Thymus (tissue), 11 donors: Measurements from ENCODE around the gene KIF11. TPM values are rescaled to one million over a fixed set of nuclear protein-coding genes. Genes with fewer than 3 reads are reported as not detected.

Experiments used
- DNase-seq, 9 donors: peaks; one replicate each; pipeline ENCODE4 v3.0.0-alpha.2; 2013; ENCODE audit warnings: low spot score in 9 of 9, low read depth in 6 of 9, missing footprints in 1 of 9
- H3K27ac ChIP-seq, 2 donors: one replicate each; pipeline ENCODE4 v1.5.1; 2013; ENCODE audit warnings: control low read depth in 1 of 2, low read depth in 1 of 2, low read length in 1 of 2, mild to moderate bottlenecking in 1 of 2, moderate library complexity in 1 of 2
- H3K27me3 ChIP-seq, 2 donors: one replicate each; pipeline ENCODE4 v1.5.1; 2013; ENCODE audit warnings: low read length in 1 of 2; ENCODE audit not compliant: control insufficient read depth in 2 of 2, insufficient read depth in 1 of 2
- H3K36me3 ChIP-seq, 2 donors: one replicate each; pipeline ENCODE4 v1.5.1; 2013; ENCODE audit warnings: low read length in 1 of 2, mild to moderate bottlenecking in 1 of 2, moderate library complexity in 1 of 2; ENCODE audit not compliant: control insufficient read depth in 2 of 2, insufficient read depth in 2 of 2
- H3K4me1 ChIP-seq, 2 donors: one replicate each; pipeline ENCODE4 v1.5.1; 2013; ENCODE audit warnings: low read length in 2 of 2; ENCODE audit not compliant: control insufficient read depth in 2 of 2, insufficient read depth in 2 of 2
- H3K4me3 ChIP-seq, 2 donors: one replicate each; pipeline ENCODE4 v1.5.1; 2013; ENCODE audit warnings: low read length in 2 of 2, control low read depth in 1 of 2, mild to moderate bottlenecking in 1 of 2
- H3K9me3 ChIP-seq, 2 donors: one replicate each; pipeline ENCODE4 v1.5.1; 2013; ENCODE audit warnings: low read length in 1 of 2, mild to moderate bottlenecking in 1 of 2; ENCODE audit not compliant: control insufficient read depth in 2 of 2, insufficient read depth in 1 of 2
- WGBS: extraction: QIAGEN DNeasy Blood & Tissue Kit; methylation state at CpG from one replicate; pipeline ENCODE4 v1.1.7; 2013; 5-methylcytosine and 5-hydroxymethylcytosine counted together
- polyA plus RNA-seq: library from polyadenylated mRNA; stranded (reverse); fragments of 200-250 nt; gene quantifications from one replicate; pipeline ENCODE4 v1.2.3, GENCODE V29; 2013
- total RNA-seq: library from RNA; stranded (reverse); fragments of 120-200 nt; gene quantifications from one replicate; pipeline ENCODE4 v1.2.4, GENCODE V29; 2013
- donor health status: healthy.

The KIF11 gene
- total and polyA plus RNA-seq, 2 donors, result 4.6 to 39.9 TPM

- Histone ChIP-seq H3K4me3 (no peak overlapping the region), H3K36me3 (no peaks in the 10 kb centered on the region), H3K4me1 (no peaks in the 10 kb centered on the region), H3K27ac (no peak overlapping the region), H3K9me3 (no peaks in the 10 kb centered on the region), H3K27me3 (peaks cover 0 to 3% of the 10 kb centered on the region in 2 donors)
- 96% methylated on average over 2 of the region's 2 CpGs for WGBS
- DNase-seq, result no peak
Measured at GRCh38 chr10:92681306-92681834, 88.4 kb downstream of the KIF11 start.

DNA sequence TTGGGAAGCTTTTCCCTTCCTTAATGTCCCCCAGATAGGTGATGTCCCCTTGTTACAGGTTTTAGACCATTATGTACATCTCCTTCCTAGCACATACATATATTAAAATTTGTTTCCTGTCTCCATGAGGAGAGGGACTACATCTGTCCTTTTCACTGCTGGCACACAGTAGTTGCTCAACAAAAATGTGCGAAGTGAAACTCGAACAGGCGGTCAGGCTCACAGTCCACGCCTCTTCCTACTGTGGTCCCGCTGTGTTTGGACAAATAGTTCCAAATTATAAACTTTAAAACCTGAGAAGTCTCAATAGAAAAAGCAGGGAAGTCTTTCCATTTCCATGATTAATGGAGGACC is 95.6 kb downstream of the KIF11 start:
- peak overlapping the region; percentile 30 to 57 for H3K4me3 ChIP-seq
- no peak overlapping the region for H3K27ac ChIP-seq
- no peak for DNase-seq
- no peaks in the 10 kb centered on the region for H3K36me3 ChIP-seq
- peaks cover 48 to 63% of the 10 kb centered on the region in 2 donors for H3K27me3 ChIP-seq
- 86% methylated on average over 5 of the region's 5 CpGs for WGBS
- peaks cover 8 to 24% of the 10 kb centered on the region in 2 donors for H3K4me1 ChIP-seq
- H3K9me3 ChIP-seq, result no peaks in the 10 kb centered on the region

GRCh38 chr10:92688927-92689662 is 96.2 kb downstream of the KIF11 start:
- Histone ChIP-seq H3K4me1 (peaks cover 8 to 24% of the 10 kb centered on the region in 2 donors), H3K4me3 (peak overlapping the region; percentile 30 to 57), H3K27me3 (peaks cover 48 to 69% of the 10 kb centered on the region in 2 donors), H3K27ac (no peak overlapping the region), H3K36me3 (no peaks in the 10 kb centered on the region), H3K9me3 (no peaks in the 10 kb centered on the region)
- WGBS, result 1% methylated on average over 63 of the region's 63 CpGs
- peak in 1 of 9 donors; percentile 23 for DNase-seq

GRCh38 chr10:92689663-92690210 is 96.8 kb downstream of the KIF11 start, which contains the start of gene HHEX:
TSS of gene HHEX (plus strand) at chr10:92689955. CDS start at chr10:92689987, 32 bp downstream.
- peak within 1 kb of the TSS; percentile 33 to 57 for H3K4me3 ChIP-seq
- under 1% methylated on average over 79 of the region's 79 CpGs for WGBS
- H3K9me3 ChIP-seq, result no peaks in the 10 kb centered on the region
- peaks cover 8 to 24% of the 10 kb centered on the region in 2 donors for H3K4me1 ChIP-seq
- H3K27me3 ChIP-seq, result peaks cover 51 to 75% of the 10 kb centered on the region in 2 donors
- no peaks in the 10 kb centered on the region for H3K36me3 ChIP-seq
- H3K27ac ChIP-seq, result peak within 1 kb of the TSS in 1 of 2 donors; percentile 10
- peak in 1 of 9 donors; percentile 34 for DNase-seq

DNA sequence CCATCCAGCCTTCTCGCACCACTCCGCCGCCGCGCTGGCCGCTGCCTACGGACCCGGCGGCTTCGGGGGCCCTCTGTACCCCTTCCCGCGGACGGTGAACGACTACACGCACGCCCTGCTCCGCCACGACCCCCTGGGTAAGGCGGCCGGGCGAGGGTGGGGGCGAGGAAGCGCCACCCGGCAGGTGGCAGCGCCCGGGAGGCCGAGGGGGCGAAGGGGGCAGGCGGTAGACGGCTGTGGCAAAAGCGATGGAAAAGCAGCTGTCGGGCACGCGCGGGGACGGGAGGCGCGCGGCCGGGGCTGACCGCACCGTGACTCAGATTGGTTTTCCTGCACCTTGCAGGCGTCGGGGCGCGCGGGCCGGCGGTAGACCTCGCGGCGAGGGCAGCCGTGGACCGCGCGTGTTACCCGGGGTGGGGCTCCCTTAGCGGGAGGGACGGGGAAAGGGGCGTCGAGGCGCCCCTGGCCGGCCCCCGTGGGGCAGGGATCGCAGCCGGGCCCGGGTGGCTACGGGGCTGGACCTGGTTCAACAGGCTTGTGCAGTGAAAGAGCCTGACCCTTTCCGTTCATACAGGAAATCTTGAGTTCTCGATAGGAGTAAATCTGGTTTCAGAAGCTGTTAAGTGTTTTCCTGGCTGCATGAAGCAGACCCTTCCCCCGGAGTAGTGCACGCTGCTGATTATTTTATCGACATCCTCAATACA is 97.4 kb downstream of the KIF11 start:
- peaks cover 53 to 80% of the 10 kb centered on the region in 2 donors for H3K27me3 ChIP-seq
- WGBS, result under 1% methylated on average over 73 of the region's 73 CpGs
- H3K27ac ChIP-seq, result peak overlapping the region in 1 of 2 donors; percentile 10
- no peaks in the 10 kb centered on the region for H3K9me3 ChIP-seq
- DNase-seq, result peak in 2 of 9 donors; percentile 12 to 30
- H3K4me3 ChIP-seq, result peak overlapping the region; percentile 33 to 57
- H3K36me3 ChIP-seq, result no peaks in the 10 kb centered on the region
- peaks cover 8 to 24% of the 10 kb centered on the region in 2 donors for H3K4me1 ChIP-seq

DNA sequence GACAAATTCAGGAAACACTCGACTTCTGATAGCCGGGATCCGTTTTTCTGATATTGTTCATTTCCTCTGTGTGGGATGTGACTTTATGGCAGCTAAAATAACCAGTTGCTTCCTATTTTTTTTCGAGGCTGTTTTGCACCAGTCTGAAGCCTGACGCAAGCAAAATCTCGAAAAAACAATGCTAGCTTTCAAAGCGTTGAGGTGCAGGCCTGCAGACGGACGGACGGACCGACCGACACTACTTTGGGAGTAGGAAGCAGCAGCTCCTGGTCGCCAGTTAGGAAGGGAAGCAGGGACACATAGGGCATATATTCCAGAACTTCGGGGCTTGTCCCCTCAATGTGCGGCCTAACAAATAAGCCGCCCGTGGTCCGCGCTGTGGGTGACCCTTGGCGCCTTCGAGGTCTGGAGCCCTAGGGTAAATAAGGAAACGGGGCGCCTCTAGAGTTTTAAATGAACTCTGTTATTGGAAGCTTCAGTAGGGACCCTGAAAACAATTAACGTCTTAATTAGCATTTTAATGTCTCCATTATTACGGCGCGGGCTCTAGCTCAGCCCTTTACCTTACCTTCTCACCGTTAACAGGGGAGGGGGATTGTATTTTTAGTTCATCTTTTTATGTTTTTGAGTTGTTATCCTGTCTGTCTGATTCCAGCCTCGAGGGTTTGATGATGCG is 98.1 kb downstream of the KIF11 start:
- Histone ChIP-seq H3K9me3 (no peaks in the 10 kb centered on the region), H3K36me3 (no peaks in the 10 kb centered on the region), H3K27ac (peak overlapping the region; percentile 52 to 65), H3K4me1 (peaks cover 8 to 24% of the 10 kb centered on the region in 2 donors), H3K4me3 (peak overlapping the region; percentile 5 to 57), H3K27me3 (peaks cover 55 to 85% of the 10 kb centered on the region in 2 donors)
- peak in 1 of 9 donors; percentile 27 for DNase-seq
- WGBS, result 11% methylated on average over 30 of the region's 30 CpGs

DNA sequence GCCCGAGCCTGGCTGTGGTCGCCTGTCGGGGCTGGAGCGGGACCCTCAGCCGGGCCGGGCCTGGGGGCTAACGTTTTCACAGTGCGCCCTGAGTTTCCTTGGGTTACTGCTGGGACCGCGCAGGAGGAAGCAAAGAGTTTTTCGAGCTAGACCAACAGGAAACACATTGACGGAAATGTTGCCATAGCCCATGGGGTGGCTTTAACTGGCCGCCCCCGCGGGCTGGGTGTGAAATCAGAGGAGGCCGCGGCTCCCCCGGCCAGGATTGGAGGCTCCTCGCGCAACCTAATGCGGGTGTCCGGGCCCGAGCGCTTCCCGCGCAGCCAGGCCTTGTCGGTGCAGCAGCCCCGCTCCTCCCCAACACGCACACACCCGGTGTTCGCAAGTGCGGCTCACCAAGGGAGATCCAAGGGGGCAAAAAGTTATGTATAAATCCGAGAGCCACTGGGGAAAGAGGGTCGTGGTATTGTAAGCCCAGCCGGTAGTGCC is 98.7 kb downstream of the KIF11 start:
- Histone ChIP-seq H3K4me3 (peak overlapping the region; percentile 5 to 29), H3K4me1 (peaks cover 8 to 24% of the 10 kb centered on the region in 2 donors), H3K27me3 (peaks cover 55 to 85% of the 10 kb centered on the region in 2 donors), H3K27ac (peak overlapping the region; percentile 36 to 52), H3K9me3 (no peaks in the 10 kb centered on the region), H3K36me3 (no peaks in the 10 kb centered on the region)
- WGBS, result 7% methylated on average over 35 of the region's 35 CpGs
- peak in 1 of 9 donors; percentile 33 for DNase-seq

DNA sequence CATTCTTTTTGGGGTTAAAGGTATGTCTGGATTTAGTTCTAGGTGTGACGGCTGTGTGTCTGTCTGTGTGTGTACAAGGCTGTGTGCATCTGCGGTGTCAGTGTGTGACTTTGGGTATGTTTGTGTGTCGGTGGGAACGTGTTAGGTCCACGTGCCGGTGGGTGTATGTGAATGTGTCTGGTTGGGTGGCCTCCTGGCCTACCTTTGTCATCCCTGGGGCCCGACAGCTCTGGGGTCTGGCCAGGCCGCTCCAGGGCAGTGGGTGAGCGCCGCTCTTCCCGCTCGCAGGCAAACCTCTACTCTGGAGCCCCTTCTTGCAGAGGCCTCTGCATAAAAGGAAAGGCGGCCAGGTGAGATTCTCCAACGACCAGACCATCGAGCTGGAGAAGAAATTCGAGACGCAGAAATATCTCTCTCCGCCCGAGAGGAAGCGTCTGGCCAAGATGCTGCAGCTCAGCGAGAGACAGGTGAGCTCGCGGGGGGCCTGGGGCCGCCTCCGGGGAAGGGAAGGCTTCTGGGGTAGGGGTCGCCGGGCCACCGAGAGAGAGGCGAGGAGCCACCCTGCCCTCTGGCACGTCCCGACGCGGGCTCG is 99.2 kb downstream of the KIF11 start:
- H3K27ac ChIP-seq, result no peak overlapping the region
- H3K36me3 ChIP-seq, result no peaks in the 10 kb centered on the region
- peaks cover 8 to 24% of the 10 kb centered on the region in 2 donors for H3K4me1 ChIP-seq
- WGBS, result 13% methylated on average over 34 of the region's 34 CpGs
- H3K4me3 ChIP-seq, result peak overlapping the region; percentile 5 to 29
- H3K27me3 ChIP-seq, result peaks cover 55 to 88% of the 10 kb centered on the region in 2 donors
- DNase-seq, result no peak
- H3K9me3 ChIP-seq, result no peaks in the 10 kb centered on the region
